Measurements from ENCODE around the gene ACP2.

Gene ACP2

DNA sequence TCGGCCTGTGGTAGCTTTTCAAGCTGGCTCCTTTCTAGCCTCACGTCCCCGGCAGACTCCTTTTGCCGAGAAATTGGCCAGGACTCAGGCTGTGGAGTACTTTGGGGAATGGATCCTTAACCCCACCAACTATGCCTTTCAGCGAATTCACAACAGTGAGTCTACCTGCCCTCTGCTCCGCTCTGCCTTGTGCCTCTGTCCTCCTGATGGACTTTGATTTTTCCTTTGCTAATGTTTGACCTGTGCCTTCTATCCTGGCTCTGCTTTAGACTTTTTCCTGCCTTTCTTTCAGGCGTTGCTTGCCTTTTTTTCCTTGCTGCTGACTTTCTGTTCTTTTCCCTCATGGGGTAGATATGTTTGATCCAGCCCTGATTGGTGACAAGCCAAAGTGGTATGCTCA is 33.8 kb upstream of the ACP2 start:
- TF ChIP-seq, protein P1, sequence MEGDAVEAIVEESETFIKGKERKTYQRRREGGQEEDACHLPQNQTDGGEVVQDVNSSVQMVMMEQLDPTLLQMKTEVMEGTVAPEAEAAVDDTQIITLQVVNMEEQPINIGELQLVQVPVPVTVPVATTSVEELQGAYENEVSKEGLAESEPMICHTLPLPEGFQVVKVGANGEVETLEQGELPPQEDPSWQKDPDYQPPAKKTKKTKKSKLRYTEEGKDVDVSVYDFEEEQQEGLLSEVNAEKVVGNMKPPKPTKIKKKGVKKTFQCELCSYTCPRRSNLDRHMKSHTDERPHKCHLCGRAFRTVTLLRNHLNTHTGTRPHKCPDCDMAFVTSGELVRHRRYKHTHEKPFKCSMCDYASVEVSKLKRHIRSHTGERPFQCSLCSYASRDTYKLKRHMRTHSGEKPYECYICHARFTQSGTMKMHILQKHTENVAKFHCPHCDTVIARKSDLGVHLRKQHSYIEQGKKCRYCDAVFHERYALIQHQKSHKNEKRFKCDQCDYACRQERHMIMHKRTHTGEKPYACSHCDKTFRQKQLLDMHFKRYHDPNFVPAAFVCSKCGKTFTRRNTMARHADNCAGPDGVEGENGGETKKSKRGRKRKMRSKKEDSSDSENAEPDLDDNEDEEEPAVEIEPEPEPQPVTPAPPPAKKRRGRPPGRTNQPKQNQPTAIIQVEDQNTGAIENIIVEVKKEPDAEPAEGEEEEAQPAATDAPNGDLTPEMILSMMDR (IDR thresholded peaks at IDR 0.05) = no peak
- TF ChIP-seq ZFX (IDR thresholded peaks at IDR 0.05; ENCODE audit: borderline replicate concordance) = no peak
- H3K27ac ChIP-seq = no peak overlapping the region

- H3K27ac ChIP-seq = no peak overlapping the region
- no peak for TF ChIP-seq ZFX (IDR thresholded peaks at IDR 0.05; ENCODE audit: borderline replicate concordance)
- TF ChIP-seq, protein P1 (IDR thresholded peaks at IDR 0.05) = no peak
These were observed 32.2 kb upstream of the ACP2 start for GRCh38 chr11:47280860-47281259.

DNA sequence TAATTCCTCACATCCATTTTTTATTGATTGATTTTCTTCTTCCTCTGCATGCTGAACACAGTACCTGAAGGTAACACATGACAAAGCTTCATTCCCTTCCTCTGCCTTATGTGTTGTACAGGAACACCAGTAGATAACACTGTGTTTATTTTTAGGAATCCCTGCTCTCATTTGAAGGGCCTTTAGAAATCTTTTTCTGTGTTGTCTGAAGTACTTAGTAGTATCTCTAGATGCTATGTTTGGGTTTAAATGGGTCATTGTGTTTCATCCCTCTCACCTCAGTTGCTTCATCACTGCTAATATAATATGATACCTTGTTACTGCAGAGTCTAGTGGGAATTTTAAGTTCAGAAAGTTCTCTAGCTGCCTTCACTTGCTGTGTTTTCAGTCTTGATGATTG is 31.5 kb upstream of the ACP2 start:
- no peak overlapping the region for H3K27ac ChIP-seq
- TF ChIP-seq, protein P1 (IDR thresholded peaks at IDR 0.05) = no peak
- no peak for TF ChIP-seq ZFX (IDR thresholded peaks at IDR 0.05; ENCODE audit: borderline replicate concordance)

DNA sequence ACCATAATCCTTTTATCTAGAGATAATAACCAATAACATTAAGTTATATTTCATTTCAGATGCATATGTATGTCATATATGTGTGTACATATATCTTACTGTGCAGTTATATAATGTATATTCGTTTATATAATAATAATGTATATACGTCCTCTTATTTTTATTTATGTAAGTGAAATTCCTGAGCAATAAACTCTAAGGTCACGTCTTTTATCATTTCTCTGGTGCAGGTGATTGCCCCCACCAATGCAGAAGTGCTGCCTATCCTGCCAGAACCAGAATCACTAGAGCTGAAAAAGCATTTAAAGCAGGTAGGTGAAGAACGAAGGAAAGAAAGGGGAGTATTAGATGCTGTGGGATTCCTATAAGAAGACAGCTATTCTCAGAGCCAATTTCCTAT is 30.2 kb upstream of the ACP2 start:
- TF ChIP-seq ZFX (IDR thresholded peaks at IDR 0.05; ENCODE audit: borderline replicate concordance) = no peak
- TF ChIP-seq, protein P1 (IDR thresholded peaks at IDR 0.05) = no peak
- no peak overlapping the region for H3K27ac ChIP-seq

- TF ChIP-seq, protein P1 (IDR thresholded peaks at IDR 0.05) = no peak
- TF ChIP-seq ZFX (IDR thresholded peaks at IDR 0.05; ENCODE audit: borderline replicate concordance) = no peak
- H3K27ac ChIP-seq = no peak overlapping the region
These were observed 29.4 kb upstream of the ACP2 start for GRCh38 chr11:47278058-47278457.

GRCh38 chr11:47276923-47277322 is 28.3 kb upstream of the ACP2 start:
- no peak for TF ChIP-seq ZFX (IDR thresholded peaks at IDR 0.05; ENCODE audit: borderline replicate concordance)
- TF ChIP-seq, protein P1 (IDR thresholded peaks at IDR 0.05) = no peak

DNA sequence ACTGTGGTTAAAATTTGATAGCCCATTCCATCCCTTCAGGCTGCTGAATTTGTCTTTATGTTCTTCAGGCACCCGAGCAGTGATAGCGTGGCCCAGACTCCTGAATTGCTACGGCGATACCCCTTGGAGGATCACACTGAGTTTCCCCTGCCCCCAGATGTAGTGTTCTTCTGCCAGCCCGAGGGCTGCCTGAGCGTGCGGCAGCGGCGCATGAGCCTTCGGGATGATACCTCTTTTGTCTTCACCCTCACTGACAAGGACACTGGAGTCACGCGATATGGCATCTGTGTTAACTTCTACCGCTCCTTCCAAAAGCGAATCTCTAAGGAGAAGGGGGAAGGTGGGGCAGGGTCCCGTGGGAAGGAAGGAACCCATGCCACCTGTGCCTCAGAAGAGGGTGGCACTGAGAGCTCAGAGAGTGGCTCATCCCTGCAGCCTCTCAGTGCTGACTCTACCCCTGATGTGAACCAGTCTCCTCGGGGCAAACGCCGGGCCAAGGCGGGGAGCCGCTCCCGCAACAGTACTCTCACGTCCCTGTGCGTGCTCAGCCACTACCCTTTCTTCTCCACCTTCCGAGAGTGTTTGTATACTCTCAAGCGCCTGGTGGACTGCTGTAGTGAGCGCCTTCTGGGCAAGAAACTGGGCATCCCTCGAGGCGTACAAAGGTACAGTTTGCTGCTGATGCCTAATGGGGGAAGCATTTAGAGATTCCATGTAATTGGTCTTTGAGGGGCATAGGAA is 26.1 kb upstream of the ACP2 start:
- H3K27ac ChIP-seq = no peak overlapping the region
- TF ChIP-seq, protein P1 (IDR thresholded peaks at IDR 0.05) = no peak

More at GRCh38 chr11:47276923-47277322, 28.3 kb upstream of the ACP2 start:
- H3K27ac ChIP-seq = no peak overlapping the region

Measured in 22Rv1 (cell line).